ENCODE measurements around the gene TBX4. TPM values are rescaled to one million over a fixed set of nuclear protein-coding genes. Genes with fewer than 3 reads are reported as not detected.

The TBX4 gene
- total RNA-seq, 1 experiment from 2014 or later, result not detected

DNA sequence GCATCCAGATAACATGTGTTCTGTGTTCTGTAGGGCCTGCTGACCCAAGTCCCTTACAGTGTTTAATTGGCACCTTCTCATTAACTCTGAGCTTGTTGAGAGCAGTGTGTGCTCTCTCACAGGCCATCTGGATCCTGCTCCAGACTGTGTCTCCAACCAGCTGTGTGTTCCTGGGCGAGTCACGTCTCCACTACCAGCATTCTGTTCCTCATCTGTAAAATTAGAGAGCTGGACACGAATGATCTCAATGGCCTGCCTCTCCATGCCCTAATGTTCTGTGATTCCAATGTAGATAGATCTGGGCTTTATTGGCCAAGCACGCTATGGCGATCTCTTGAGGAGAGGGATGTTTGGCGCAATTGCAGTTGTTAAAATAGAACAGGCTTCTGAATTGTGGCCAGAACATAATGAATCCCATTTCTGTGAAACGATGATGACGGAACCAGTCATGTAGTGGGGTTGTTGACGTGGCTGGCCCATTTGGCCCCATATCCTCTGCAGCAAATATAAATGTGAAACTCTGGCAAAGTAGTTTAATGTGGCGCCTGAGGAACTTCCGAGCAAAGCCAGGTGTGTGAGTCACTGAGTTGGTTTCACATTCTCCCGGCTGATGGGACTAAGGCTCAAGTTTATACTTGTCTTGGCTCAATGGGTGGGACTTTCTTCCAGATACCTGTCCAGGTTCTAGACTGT lies 22.2 kb downstream of the TBX4 start:
- H2AFZ ChIP-seq, result no peak overlapping the region
- H3K4me3 ChIP-seq, result no peak overlapping the region
- no peaks in the 10 kb centered on the region for H3K4me1 ChIP-seq (replicated peaks; ENCODE audit: insufficient read depth)
- BruUV-seq (replicated peaks), result no TSS peak
- no peaks in the 10 kb centered on the region for H3K9me2 ChIP-seq (ENCODE audit: insufficient read depth)
- H3K4me2 ChIP-seq, result no peak overlapping the region
- no peaks in the 10 kb centered on the region for H3K79me2 ChIP-seq (ENCODE audit: low read depth)
- TF ChIP-seq EZH2 (IDR thresholded peaks at IDR 0.05; ENCODE audit: low read depth), result no peak
- TF ChIP-seq, protein P1, sequence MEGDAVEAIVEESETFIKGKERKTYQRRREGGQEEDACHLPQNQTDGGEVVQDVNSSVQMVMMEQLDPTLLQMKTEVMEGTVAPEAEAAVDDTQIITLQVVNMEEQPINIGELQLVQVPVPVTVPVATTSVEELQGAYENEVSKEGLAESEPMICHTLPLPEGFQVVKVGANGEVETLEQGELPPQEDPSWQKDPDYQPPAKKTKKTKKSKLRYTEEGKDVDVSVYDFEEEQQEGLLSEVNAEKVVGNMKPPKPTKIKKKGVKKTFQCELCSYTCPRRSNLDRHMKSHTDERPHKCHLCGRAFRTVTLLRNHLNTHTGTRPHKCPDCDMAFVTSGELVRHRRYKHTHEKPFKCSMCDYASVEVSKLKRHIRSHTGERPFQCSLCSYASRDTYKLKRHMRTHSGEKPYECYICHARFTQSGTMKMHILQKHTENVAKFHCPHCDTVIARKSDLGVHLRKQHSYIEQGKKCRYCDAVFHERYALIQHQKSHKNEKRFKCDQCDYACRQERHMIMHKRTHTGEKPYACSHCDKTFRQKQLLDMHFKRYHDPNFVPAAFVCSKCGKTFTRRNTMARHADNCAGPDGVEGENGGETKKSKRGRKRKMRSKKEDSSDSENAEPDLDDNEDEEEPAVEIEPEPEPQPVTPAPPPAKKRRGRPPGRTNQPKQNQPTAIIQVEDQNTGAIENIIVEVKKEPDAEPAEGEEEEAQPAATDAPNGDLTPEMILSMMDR (conservative IDR thresholded peaks at IDR 0.05), result no peak
- no peaks in the 10 kb centered on the region for H3K27me3 ChIP-seq (ENCODE audit: insufficient read depth, low read depth)
- intact Hi-C loops (cut with micrococcal nuclease; ENCODE audit: unreplicated experiment), result no loop called here
- H3F3A ChIP-seq (ENCODE audit: insufficient read depth, low read depth), result no peaks in the 10 kb centered on the region; the same call in 1 of the 2 replicates
- no peak for DNase-seq
- H3K36me3 ChIP-seq (ENCODE audit: low read depth), result no peaks in the 10 kb centered on the region
- ChIA-PET CTCF (no interaction called here), POLR2A (ENCODE audit: unreplicated experiment) (no interaction called here)
- H3K27ac ChIP-seq, result no peak overlapping the region
- no peaks in the 10 kb centered on the region for H4K20me1 ChIP-seq (ENCODE audit: insufficient read depth)
- H3K9me3 ChIP-seq (ENCODE audit: insufficient read depth, low read depth), result no peaks in the 10 kb centered on the region

DNA sequence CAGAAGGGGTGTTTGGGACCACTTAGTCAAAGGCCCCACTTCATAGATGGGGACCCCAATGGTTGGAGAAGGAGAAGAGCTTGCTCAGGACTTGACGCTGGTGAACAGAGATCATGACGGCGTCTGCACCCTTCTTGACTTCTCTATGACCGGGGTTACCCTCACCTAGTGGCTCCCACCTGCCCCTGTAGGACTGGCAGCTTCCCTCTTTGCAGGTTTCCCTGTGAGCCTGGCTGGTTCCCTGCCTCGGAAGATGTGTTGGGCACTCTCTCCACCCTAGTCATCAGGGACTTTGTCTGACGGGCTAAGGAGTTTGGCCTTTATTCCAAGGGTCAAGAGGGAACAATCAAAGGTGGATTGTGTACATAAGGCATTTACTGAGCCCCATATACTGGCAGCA lies 22.7 kb downstream of the TBX4 start:
- DNase-seq, result no peak
- no peak overlapping the region for H2AFZ ChIP-seq
- intact Hi-C loops (cut with micrococcal nuclease; ENCODE audit: unreplicated experiment), result no loop called here
- no peaks in the 10 kb centered on the region for H3K27me3 ChIP-seq (ENCODE audit: insufficient read depth, low read depth)
- H3K4me1 ChIP-seq (replicated peaks; ENCODE audit: insufficient read depth), result no peaks in the 10 kb centered on the region
- H3K79me2 ChIP-seq (ENCODE audit: low read depth), result no peaks in the 10 kb centered on the region
- no peak for TF ChIP-seq EZH2 (IDR thresholded peaks at IDR 0.05; ENCODE audit: low read depth)
- TF ChIP-seq, protein P1 (conservative IDR thresholded peaks at IDR 0.05), result no peak
- H3K36me3 ChIP-seq (ENCODE audit: low read depth), result no peaks in the 10 kb centered on the region
- POLR2A ChIA-PET (ENCODE audit: unreplicated experiment), result no interaction called here
- H3K27ac ChIP-seq, result no peak overlapping the region
- CTCF ChIA-PET, result no interaction called here
- H3K9me3 ChIP-seq (ENCODE audit: insufficient read depth, low read depth), result no peaks in the 10 kb centered on the region
- no peak overlapping the region for H3K4me3 ChIP-seq
- BruUV-seq (replicated peaks), result no TSS peak
- no peaks in the 10 kb centered on the region for H4K20me1 ChIP-seq (ENCODE audit: insufficient read depth)
- no peak overlapping the region for H3K4me2 ChIP-seq
- H3F3A ChIP-seq (ENCODE audit: insufficient read depth, low read depth), result no peaks in the 10 kb centered on the region; the same call in 1 of the 2 replicates
- no peaks in the 10 kb centered on the region for H3K9me2 ChIP-seq (ENCODE audit: insufficient read depth)

DNA sequence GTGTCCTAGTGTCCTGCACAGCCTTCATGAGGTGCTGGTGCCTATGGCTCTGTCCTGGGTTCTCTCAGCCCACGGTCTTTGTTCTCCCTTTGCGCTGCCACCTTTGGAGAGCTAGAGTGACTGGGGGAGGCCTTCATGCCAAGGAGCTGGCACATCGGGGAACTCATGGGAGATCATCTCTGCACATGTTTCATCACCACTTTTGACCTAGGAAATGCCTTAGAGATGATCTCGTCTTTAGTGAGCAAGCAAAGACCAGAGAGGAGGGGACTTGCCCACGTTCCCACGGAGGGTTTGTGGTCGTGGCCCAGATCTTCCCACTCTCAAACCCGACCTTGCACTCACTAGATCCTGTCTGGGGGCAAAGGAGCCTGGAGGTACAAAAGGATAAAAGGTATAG lies 23.5 kb downstream of the TBX4 start:
- Histone ChIP-seq H2AFZ (no peak overlapping the region), H3K4me2 (no peak overlapping the region), H3K9me2 (ENCODE audit: insufficient read depth) (no peaks in the 10 kb centered on the region), H3K27ac (no peak overlapping the region), H3K79me2 (ENCODE audit: low read depth) (no peaks in the 10 kb centered on the region), H3K9me3 (ENCODE audit: insufficient read depth, low read depth) (no peaks in the 10 kb centered on the region), H3K27me3 (ENCODE audit: insufficient read depth, low read depth) (no peaks in the 10 kb centered on the region), H4K20me1 (ENCODE audit: insufficient read depth) (no peaks in the 10 kb centered on the region), H3K4me1 (replicated peaks; ENCODE audit: insufficient read depth) (no peaks in the 10 kb centered on the region), H3F3A (ENCODE audit: insufficient read depth, low read depth) (no peaks in the 10 kb centered on the region; the same call in 1 of the 2 replicates), H3K36me3 (ENCODE audit: low read depth) (no peaks in the 10 kb centered on the region), H3K4me3 (no peak overlapping the region)
- TF ChIP-seq EZH2 (IDR thresholded peaks at IDR 0.05; ENCODE audit: low read depth), result no peak
- TF ChIP-seq, protein P1 (conservative IDR thresholded peaks at IDR 0.05), result no peak
- no TSS peak for BruUV-seq (replicated peaks)
- ChIA-PET CTCF (interaction anchor here (0.6 kb wide), 1 partner anchor 43 kb away, joined by 5 read pairs; no protein-coding TSS in a partner anchor), POLR2A (ENCODE audit: unreplicated experiment) (no interaction called here)
- intact Hi-C loops (cut with micrococcal nuclease; ENCODE audit: unreplicated experiment), result no loop called here
- no peak for DNase-seq

All from PC-9 (cell line).